ENCODE measurements around the gene NDEL1.
A peak's percentile ranks its signal among the peaks of the same experiment; 100 is the strongest.

Gene NDEL1

GRCh38 chr17:8459831-8460230 is 24.1 kb downstream of the NDEL1 start:
- no peak for DNase-seq

- DNase-seq, result no peak
Measured at GRCh38 chr17:8462564-8462963, 26.9 kb downstream of the NDEL1 start.

- DNase-seq, result no peak
Measured at GRCh38 chr17:8463099-8463498, 27.4 kb downstream of the NDEL1 start.

- DNase-seq, result no peak
Measured at GRCh38 chr17:8464941-8465340, 29.3 kb downstream of the NDEL1 start.

GRCh38 chr17:8465356-8465755 is 29.7 kb downstream of the NDEL1 start:
- no peak for DNase-seq

GRCh38 chr17:8465759-8466158 is 30.1 kb downstream of the NDEL1 start:
- no peak for DNase-seq

- DNase-seq, result no peak
Measured at GRCh38 chr17:8466456-8466855, 30.8 kb downstream of the NDEL1 start.

GRCh38 chr17:8466873-8467272 is 31.2 kb downstream of the NDEL1 start:
- DNase-seq, result no peak

GRCh38 chr17:8467527-8467926 is 31.8 kb downstream of the NDEL1 start:
- no peak for DNase-seq

GRCh38 chr17:8468127-8468526 is 32.4 kb downstream of the NDEL1 start:
- no peak for DNase-seq

GRCh38 chr17:8468980-8469379 is 33.3 kb downstream of the NDEL1 start:
- no peak for DNase-seq

- peak; percentile 28 for DNase-seq
Measured at GRCh38 chr17:8469964-8470363, 34.3 kb downstream of the NDEL1 start.

- no peak for DNase-seq
Measured at GRCh38 chr17:8470447-8471047, 34.9 kb downstream of the NDEL1 start.

- no peak for DNase-seq
Measured at GRCh38 chr17:8472663-8473062, 37.0 kb downstream of the NDEL1 start.

- DNase-seq, result no peak
Measured at GRCh38 chr17:8473451-8474192, 37.9 kb downstream of the NDEL1 start.

GRCh38 chr17:8474826-8475225 is 39.1 kb downstream of the NDEL1 start:
- no peak for DNase-seq

GRCh38 chr17:8475227-8475626 is 39.5 kb downstream of the NDEL1 start:
- DNase-seq, result no peak

GRCh38 chr17:8475781-8476180 is 40.1 kb downstream of the NDEL1 start:
- no peak for DNase-seq

GRCh38 chr17:8476741-8477140 is 41.1 kb downstream of the NDEL1 start:
- DNase-seq, result no peak

GRCh38 chr17:8477171-8477570 is 41.5 kb downstream of the NDEL1 start:
- DNase-seq, result no peak

GRCh38 chr17:8477715-8478441 is 42.2 kb downstream of the NDEL1 start:
- DNase-seq, result no peak

GRCh38 chr17:8479431-8479947 is 43.8 kb downstream of the NDEL1 start:
- DNase-seq, result no peak

- no peak for DNase-seq
Measured at GRCh38 chr17:8480011-8480976, 44.6 kb downstream of the NDEL1 start.
